OCI-M2 (cell line): ENCODE measurements around the gene CCDC50.

ENCODE experiments used
- DNase-seq: peaks from one replicate; lab custom pipeline; 2025; ENCODE audit not compliant: unreplicated experiment; lab: John Stamatoyannopoulos, UW

CCDC50 gene

GRCh38 chr3:191316876-191317603 is 12.2 kb upstream of the CCDC50 start:
- no peak for DNase-seq

- no peak for DNase-seq
These were observed 8.9 kb upstream of the CCDC50 start for GRCh38 chr3:191320316-191320715.

DNA sequence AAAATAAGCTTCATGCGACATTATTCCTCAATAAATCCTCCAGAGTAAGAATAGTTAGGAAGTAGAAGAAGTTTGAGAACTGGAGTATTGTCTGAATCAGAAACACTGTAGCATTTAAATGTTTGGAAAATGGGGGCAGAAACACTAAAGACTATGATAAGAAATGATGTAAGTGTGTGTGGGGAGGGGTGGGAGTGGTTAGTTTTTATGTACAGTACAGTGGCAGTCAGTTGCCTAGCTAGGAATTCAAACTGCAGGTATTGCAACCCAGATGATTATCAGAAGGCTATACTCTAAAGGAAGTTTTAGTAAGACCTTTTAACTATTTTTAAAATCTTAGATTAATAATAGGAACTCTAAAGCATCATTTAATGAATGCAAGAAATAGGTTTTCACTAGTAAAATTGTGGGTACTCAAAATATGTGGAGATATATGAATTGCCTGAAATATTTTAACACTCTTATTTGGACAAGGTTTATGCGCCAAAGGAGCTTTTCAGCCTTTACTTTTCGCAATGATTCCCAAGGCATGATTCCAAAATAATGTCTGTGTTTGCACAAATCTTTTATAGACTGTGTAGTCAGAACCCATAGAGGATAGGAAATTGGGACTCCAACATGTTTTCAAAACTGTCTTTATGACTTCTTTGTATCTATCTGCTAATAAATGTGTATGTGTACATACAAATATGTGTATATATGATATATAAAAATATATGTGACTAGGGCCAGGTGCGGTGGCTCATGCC is 8.0 kb upstream of the CCDC50 start:
- DNase-seq = no peak

- DNase-seq = no peak
These were observed 4.3 kb upstream of the CCDC50 start for GRCh38 chr3:191324936-191325335.

GRCh38 chr3:191327526-191327925 is 1.7 kb upstream of the CCDC50 start:
- DNase-seq = no peak

- no peak for DNase-seq
These were observed 722 bp upstream of the CCDC50 start for GRCh38 chr3:191328383-191328961.

- DNase-seq = no peak
These were observed 698 bp downstream of the CCDC50 start, which contains the start of gene UTS2B for GRCh38 chr3:191329654-191330529. TSS of gene UTS2B (minus strand) at chr3:191330526. CDS start at chr3:191282189, 48,337 bp downstream.

DNA sequence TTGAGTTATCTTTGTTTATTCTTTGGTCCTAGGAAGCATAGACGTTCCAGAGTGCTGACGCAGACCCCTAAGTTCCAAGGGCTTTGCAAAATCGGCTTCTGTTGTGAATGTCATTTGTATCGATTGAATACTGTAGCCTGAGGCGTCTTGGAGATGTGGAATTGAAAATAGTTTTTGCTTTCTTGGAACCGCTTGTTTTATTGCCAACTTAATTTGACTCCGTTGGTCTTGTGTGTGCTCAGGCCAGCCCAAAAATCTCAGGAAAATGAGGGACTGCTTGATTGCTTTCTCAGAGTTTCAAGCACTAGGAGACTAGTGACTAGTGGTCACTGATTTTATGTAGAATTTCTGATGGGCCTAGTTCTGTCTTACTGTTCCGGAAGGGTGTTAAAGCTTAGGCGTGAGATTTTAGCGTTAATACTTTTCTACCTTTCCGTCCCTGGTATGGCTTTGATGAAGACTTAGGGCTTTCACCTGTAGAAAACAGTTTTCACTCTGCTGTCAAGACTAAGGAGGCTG is 1.4 kb downstream of the CCDC50 start:
- no peak for DNase-seq

DNA sequence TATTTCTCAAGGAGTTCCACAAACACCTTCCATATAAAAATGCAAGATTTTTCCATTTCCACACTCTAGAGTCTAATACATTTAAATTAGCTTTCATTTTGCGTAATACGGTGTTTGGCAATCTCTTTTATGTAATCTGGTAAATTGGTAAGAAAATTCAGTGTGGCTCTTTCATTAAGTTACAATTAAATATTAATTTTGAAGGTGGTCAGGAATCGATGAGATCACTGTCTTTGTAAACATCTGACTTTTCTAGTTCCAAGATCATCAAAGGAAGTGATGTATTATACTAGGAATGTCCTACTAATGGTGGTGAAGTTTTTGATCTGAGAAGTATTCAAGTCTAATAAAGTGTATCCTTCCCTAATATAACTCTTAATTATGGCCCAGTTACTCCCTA is 2.2 kb downstream of the CCDC50 start:
- DNase-seq = no peak

- DNase-seq = no peak
These were observed 4.2 kb downstream of the CCDC50 start for GRCh38 chr3:191333298-191333880.

DNA sequence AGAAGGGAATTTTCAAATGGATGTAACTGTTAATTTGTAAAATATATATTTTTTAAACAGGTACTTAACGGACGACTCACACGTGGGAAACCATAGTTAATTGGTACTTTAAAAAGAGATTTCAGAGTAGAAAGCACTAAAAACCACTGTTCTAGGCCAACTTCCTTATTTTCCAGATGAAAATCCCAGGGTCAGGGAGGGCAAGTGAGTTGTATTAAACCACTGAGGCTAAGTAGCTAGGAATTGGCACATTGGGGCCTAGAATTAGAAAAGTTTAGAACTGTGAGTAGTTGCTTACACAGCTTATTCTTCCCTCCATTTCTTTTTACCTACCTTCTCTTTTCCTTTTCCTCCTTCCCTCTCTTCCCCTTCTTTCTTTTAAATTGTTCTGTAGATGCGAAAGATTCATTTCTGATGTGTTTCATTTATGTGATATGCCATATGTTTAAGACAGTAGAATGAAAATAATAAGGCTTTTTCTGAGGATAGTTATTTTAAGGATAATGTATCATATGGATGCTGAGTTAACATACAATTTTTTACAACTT is 5.2 kb downstream of the CCDC50 start:
- DNase-seq = no peak

GRCh38 chr3:191336833-191337232 is 7.6 kb downstream of the CCDC50 start:
- no peak for DNase-seq

GRCh38 chr3:191338177-191338488 is 8.9 kb downstream of the CCDC50 start:
- no peak for DNase-seq

GRCh38 chr3:191339316-191339917 is 10.2 kb downstream of the CCDC50 start:
- DNase-seq = no peak

- no peak for DNase-seq
These were observed 11.2 kb downstream of the CCDC50 start for GRCh38 chr3:191340351-191340750.

- DNase-seq = no peak
These were observed 11.8 kb downstream of the CCDC50 start for GRCh38 chr3:191340966-191341365.

GRCh38 chr3:191342006-191342405 is 12.8 kb downstream of the CCDC50 start:
- no peak for DNase-seq

DNA sequence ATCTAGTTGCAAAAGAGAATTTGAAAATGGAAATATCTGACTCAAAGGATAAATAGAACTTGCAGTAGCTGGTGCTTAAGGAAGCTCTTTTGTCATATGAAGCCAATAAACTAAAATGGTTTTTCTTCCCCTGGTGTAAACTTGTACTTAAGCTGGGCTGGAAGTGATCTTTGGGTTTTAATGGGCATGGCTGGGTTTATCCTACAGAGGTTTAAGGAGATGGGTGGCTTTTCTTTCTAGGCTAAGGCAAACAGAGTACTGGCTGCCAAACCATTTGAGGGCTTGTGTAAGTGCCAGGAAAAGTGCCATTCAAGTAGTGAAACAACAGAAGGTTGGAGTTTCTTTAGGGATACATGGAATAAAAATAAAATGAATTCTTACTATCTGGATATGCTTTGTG is 13.2 kb downstream of the CCDC50 start:
- DNase-seq = no peak

DNA sequence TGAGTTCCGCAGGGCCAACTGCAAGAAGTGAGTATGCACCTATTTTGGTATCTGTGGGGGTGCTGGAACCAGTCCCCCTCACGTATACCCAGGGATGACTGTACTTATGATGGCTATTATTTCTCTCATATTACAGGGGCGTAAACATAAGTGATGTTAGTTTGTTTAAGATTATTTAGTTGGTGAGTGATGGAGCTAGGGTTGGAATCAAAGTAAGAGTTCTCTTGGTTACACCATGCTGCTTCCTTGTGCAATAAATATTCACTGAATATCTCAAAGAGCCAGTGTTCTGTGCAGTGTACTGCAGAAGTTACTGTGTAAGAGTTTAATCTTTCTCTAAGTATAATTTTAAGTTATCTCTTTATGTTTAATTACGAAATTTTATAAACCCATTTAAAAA is 13.9 kb downstream of the CCDC50 start:
- DNase-seq = no peak

DNA sequence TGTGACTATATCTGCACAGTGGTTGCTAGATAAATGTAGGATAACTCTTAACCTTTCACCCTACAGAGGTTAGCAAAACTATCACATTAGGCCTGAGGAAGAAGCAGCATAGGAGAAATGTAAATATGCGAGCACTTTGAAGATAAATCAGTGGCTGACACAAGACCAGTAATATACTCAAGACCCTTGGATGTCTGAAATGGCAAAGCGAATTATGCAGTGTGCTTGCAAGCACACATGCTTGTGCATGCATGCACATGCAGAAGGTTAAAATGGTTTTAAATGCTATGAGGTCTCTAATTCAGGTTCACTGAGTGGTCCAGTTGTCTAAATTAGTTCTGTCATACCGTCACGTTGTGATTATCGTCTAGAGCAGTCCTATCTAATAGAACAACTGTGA is 14.7 kb downstream of the CCDC50 start:
- DNase-seq = no peak
